ENCODE data around the gene CPA3.

Gene CPA3, protein sequence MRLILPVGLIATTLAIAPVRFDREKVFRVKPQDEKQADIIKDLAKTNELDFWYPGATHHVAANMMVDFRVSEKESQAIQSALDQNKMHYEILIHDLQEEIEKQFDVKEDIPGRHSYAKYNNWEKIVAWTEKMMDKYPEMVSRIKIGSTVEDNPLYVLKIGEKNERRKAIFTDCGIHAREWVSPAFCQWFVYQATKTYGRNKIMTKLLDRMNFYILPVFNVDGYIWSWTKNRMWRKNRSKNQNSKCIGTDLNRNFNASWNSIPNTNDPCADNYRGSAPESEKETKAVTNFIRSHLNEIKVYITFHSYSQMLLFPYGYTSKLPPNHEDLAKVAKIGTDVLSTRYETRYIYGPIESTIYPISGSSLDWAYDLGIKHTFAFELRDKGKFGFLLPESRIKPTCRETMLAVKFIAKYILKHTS

DNA sequence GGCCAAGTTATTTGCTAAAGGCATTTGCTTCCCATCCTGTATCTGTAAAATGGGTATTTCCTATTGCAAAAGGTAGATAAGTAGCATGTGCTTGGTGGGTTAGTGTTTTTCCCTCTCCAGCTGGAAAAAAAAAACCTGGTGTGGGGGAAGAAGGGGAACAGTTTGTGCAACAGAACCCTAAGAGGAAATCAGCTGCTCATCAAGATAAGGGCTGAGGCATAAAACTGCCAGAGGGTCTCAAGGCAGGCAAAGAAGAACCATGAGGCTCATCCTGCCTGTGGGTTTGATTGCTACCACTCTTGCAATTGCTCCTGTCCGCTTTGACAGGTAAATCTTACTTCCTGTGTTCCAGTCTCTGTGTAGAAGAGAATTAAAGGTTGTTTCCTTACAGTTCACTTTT lies at the start of gene CPA3:
TSS of gene CPA3 (plus strand) at position 248 of the 400 bp plus-strand sequence. CDS start at position 260, 12 bp downstream.
- no peak for DNase-seq

- no peak for DNase-seq
Measured at GRCh38 chr3:148815316-148816110, 49.6 kb upstream of the CPA3 start.

- no peak for DNase-seq
Measured at GRCh38 chr3:148816427-148816826, 48.7 kb upstream of the CPA3 start.

- DNase-seq: no peak
Measured at GRCh38 chr3:148816981-148817525, 48.0 kb upstream of the CPA3 start.

GRCh38 chr3:148820361-148821245 lies 44.5 kb upstream of the CPA3 start:
- no peak for DNase-seq

DNA sequence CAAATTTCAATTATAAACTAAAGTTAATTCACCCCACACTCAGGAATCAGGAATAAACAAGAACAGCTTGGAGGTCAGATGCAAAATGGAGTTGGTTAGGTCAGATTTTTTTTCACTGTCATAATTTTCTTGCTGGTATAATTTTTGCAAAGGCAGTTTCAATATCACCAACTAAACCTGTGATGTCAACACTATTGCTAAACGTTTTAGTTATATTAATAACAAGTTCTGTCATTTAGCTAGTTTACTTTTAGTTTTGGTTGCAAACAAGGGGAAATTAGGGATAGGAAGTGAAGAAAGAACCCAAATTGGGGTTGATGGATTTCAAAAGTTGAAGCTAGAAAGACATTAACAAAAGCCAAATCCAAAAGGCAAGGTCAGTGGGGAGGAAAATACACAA lies 42.1 kb upstream of the CPA3 start:
- no peak for DNase-seq

DNA sequence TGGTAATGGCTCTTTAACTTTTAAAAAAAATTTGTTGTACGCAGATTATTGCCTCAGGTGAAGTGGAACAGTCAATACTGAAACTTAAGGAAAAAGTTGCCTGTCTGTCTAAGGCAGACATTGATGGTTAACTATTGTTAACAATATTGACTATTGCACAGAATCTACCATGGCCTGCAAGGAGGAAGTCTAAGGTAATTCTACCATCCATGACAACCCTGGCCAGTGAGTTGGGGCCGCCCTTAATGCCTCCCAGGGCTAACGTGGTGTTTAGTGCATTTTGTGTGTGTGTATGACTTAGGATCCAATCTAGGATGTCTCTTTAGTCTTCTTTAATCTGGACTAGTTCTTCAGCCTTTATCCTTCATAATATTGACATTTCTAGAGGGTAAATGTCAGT lies 39.6 kb upstream of the CPA3 start:
- no peak for DNase-seq

DNA sequence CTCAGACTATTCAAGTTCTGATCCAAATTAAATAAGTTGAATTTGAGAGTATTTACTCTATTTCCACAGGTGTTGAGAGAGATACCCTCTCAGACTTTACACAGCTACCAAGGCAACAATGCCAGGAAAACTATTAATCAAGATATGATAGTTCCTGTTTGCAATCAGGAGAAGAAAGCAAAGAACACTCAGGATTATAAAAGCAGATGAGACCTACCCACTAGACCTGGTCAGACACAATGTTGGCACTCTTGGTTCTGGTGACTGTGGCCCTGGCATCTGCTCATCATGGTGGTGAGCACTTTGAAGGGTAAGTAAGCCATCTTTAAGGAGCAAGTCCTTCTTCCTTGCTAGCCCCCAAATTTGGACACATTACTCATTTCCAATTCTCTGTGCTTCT lies 37.5 kb upstream of the CPA3 start, which contains the start of gene CPB1:
TSS of gene CPB1 (plus strand) at position 227 of the 400 bp plus-strand sequence. CDS start at position 240, 13 bp downstream.
- no peak for DNase-seq

DNA sequence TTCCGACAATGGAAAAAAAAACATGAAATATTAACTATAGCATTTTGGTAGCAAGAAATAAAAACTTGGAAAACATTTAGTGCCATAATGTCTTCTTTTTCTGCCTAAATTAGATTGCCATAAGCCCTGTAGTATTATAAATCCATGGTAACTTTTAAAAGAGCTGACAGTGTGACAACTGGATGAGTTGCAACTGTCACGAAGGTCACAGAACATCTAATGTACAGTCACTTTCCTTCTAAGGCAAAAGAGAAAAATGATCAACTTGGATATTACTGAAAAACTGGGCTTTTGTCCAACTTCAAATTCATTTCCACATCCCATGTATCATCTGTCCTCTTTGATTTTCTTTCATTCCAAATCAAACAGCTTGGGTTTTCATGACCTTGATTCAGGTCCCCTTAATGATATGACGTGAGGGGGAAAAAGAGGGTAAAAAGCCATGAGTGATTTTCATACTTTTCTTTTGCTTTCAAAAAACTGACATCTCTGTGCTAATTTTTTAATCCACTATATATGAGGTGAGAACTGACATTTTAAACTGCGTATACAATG lies 36.9 kb upstream of the CPA3 start:
- no peak for DNase-seq

- no peak for DNase-seq
Measured at GRCh38 chr3:148829926-148830325, 35.2 kb upstream of the CPA3 start.

GRCh38 chr3:148833223-148833622 lies 31.9 kb upstream of the CPA3 start:
- DNase-seq: no peak

GRCh38 chr3:148839805-148840204 lies 25.3 kb upstream of the CPA3 start:
- DNase-seq: no peak

- DNase-seq: no peak
Measured at GRCh38 chr3:148840451-148840850, 24.6 kb upstream of the CPA3 start.

DNA sequence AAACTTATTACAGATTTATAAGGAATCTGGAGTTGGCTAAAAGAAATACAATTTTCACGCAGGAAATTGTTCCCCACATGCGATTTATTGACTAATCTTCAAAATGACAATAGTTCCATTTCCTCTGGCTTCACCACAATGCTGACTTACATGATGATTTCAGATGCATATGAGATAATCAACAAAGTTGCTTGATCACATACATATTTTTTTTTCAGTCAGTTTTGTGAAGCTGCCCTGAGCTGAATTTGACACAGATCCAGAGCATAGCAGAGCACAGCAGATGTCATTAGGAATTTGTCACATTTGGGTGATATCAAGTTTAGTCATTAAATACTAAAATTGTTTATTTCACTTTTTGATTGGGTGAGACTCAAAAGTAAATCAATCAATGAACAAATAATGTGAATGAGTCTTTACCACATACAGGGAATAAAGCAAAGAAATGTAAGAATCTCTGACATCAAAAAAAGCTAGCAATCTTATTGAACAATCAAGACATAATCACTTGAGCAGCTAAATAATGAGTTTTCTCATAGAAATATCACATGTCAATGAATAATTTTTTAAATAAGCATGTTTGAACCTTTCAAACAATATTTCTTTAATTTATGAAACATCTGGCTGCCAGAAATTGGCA lies 19.2 kb upstream of the CPA3 start:
- no peak for DNase-seq

DNA sequence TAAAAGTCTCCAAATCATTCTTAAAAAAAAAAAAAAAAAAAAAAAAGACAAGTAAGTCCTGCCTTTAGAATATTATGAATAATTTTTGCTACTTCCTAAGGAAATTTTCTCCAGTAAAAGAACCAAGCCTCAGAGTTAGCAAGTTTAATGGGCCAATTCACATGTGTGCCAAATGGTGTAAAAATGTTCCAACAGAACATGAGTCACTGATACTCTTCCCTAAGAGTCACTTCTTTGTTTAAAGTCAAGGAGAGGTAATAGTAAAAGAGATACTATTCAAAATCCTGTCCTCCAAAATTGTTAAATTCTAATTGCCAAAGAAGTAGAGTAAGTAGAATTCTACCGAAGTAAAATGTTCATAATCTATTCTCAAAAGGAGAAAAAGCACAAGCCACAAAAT lies 17.7 kb upstream of the CPA3 start:
- no peak for DNase-seq

GRCh38 chr3:148848410-148848809 lies 16.7 kb upstream of the CPA3 start:
- DNase-seq: no peak

- DNase-seq: no peak
Measured at GRCh38 chr3:148852271-148852992, 12.7 kb upstream of the CPA3 start.

DNA sequence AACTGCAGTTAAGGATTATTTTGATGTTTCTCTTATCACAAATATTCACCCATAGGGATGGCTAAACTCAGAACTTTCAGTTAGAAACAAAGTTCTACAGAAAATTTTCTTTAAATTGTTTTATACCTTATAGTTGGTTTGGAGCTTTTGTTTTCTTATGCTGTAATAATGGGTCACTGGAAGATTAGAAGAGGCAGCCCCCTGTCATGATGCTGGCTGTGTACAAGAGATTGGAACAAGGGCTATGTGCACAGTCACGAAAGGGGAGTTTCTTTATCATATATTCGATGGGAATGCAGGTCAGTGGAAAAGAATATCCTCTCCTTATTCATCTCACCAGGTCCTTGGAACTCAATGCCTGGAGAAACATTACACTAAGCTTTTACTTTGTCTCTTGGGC lies 12.0 kb upstream of the CPA3 start:
- DNase-seq: no peak

- DNase-seq: no peak
Measured at GRCh38 chr3:148854061-148854460, 11.0 kb upstream of the CPA3 start.

DNA sequence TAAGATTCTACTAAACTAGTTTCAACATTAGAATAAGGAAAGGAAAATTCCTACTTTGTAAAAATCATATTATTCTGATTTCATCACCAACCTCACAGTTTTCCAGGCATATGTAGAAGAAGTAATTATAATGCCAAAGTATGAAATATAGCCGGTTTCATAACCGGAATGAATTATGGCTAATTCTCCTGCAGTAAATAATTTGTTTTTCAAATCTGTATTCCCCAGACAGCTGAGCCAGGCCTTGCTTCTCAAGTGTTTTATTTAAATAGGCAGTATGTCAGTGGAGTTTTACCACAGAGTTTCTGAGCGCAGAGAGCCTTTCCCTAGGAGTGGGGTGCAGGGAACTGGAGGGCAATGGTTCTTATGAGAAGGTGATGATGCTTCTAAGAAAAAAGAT lies 8.7 kb upstream of the CPA3 start:
- DNase-seq: no peak

DNA sequence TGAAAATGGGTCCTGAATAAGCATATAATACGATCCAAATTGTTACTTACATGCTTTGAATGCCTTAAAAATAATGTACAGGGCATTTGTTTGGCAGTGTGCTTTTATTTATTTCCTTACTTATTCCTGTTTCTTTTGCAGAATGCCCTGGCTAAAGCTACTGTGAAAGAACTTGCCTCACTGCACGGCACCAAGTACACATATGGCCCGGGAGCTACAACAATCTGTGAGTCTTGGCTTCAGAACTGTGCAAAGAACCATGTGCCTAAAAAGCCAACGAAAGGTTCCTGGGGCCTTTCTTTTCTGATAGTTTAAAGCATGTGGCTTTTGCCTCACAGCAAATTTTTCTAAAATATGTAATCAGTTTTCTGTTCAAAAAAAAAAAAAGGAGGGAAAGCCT lies 7.8 kb upstream of the CPA3 start:
- DNase-seq: no peak

Data from activated naive CD4-positive, alpha-beta T cell treated with anti-CD3 and anti-CD28 coated beads, Interleukin-2, amount 50 U/mL, for 16 hours (primary cell).